BE2C (cell line): ENCODE results near the gene ZCCHC3.
"Not testable (repeated sequence)": the region's sequence is repeated elsewhere in the genome, so short reads cannot be mapped to it uniquely, and the experiment has no call there.

Experiments used
- DNase-seq: peaks from one replicate; pipeline ENCODE4 v3.0.0-alpha.2; 2020
- H3K27me3 ChIP-seq: fragments of 250-450 bp; sonication (Bioruptor Pico); 2 replicates; pipeline ENCODE4 v1.5.1; 2020; ENCODE audit warnings: mild to moderate bottlenecking
- H3K36me3 ChIP-seq: fragments of 250-450 bp; sonication (Bioruptor Pico); 2 replicates; pipeline ENCODE4 v1.5.1; 2020; ENCODE audit warnings: mild to moderate bottlenecking
- H3K4me1 ChIP-seq: fragments of 250-450 bp; sonication (Bioruptor Pico); 2 replicates; pipeline ENCODE4 v1.5.1; 2020
- H3K4me3 ChIP-seq: 2 replicates; pipeline ENCODE4 v1.5.1; 2011; ENCODE audit warnings: low read depth, low read length
- H3K9me3 ChIP-seq: fragments of 250-450 bp; sonication (Bioruptor Pico); 2 replicates; pipeline ENCODE4 v1.5.1; 2020
- TF ChIP-seq, protein P1 (sequence below): IDR thresholded peaks from 2 replicates; pipeline ENCODE4 v1.5.1; 2012; ENCODE audit warnings: mild to moderate bottlenecking, low read depth, low read length

ZCCHC3 gene

GRCh38 chr20:329851-330232 is 32.5 kb downstream of the ZCCHC3 start:
- Histone ChIP-seq H3K27me3 (no peaks in the 10 kb centered on the region), H3K36me3 (peaks cover 8% of the 10 kb centered on the region; the same call in 1 of the 2 replicates), H3K4me3 (no peak overlapping the region), H3K4me1 (peaks cover 3% of the 10 kb centered on the region), H3K9me3 (no peaks in the 10 kb centered on the region)
- no peak for DNase-seq
- TF ChIP-seq, protein P1, sequence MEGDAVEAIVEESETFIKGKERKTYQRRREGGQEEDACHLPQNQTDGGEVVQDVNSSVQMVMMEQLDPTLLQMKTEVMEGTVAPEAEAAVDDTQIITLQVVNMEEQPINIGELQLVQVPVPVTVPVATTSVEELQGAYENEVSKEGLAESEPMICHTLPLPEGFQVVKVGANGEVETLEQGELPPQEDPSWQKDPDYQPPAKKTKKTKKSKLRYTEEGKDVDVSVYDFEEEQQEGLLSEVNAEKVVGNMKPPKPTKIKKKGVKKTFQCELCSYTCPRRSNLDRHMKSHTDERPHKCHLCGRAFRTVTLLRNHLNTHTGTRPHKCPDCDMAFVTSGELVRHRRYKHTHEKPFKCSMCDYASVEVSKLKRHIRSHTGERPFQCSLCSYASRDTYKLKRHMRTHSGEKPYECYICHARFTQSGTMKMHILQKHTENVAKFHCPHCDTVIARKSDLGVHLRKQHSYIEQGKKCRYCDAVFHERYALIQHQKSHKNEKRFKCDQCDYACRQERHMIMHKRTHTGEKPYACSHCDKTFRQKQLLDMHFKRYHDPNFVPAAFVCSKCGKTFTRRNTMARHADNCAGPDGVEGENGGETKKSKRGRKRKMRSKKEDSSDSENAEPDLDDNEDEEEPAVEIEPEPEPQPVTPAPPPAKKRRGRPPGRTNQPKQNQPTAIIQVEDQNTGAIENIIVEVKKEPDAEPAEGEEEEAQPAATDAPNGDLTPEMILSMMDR: no peak

GRCh38 chr20:330233-331149 is 33.1 kb downstream of the ZCCHC3 start:
- TF ChIP-seq, protein P1: peak; percentile 78
- no peaks in the 10 kb centered on the region for H3K27me3 ChIP-seq
- H3K9me3 ChIP-seq: no peaks in the 10 kb centered on the region
- H3K4me3 ChIP-seq: no peak overlapping the region
- H3K4me1 ChIP-seq: peaks cover 3% of the 10 kb centered on the region
- DNase-seq: peak; percentile 47
- peaks cover 8% of the 10 kb centered on the region; the same call in 1 of the 2 replicates for H3K36me3 ChIP-seq

GRCh38 chr20:334578-334977 is 37.2 kb downstream of the ZCCHC3 start:
- Histone ChIP-seq H3K9me3 (no peaks in the 10 kb centered on the region), H3K27me3 (no peaks in the 10 kb centered on the region), H3K4me3 (no peak overlapping the region), H3K4me1 (peaks cover 3% of the 10 kb centered on the region), H3K36me3 (peaks cover 2% of the 10 kb centered on the region; the same call in 1 of the 2 replicates)
- TF ChIP-seq, protein P1: no peak
- DNase-seq: no peak

DNA sequence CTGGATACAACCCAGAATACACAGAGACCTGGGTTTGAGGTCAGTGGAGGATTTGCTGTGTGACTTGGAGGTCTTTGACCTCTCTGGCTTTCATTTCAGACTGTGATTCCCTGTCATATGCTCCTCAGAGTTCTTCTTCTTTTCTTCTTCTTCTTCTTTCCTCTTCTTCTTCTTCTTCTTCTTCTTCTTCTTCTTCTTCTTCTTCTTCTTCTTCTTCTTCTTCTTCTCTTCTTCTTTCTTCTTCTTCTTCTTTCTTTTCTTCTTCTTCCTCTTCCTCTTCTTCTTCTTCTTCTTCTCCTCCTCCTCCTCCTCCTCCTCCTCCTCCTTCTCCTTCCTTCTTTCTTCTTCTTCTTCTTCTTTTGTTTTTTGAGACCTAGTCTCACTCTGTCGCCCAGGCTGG is 38.7 kb downstream of the ZCCHC3 start:
- not testable (repeated sequence) for H3K36me3 ChIP-seq, H3K9me3 ChIP-seq, H3K4me3 ChIP-seq, H3K27me3 ChIP-seq, H3K4me1 ChIP-seq, DNase-seq

- H3K27me3 ChIP-seq: no peaks in the 10 kb centered on the region
- no peaks in the 10 kb centered on the region for H3K9me3 ChIP-seq
- DNase-seq: peak; percentile 33
- TF ChIP-seq, protein P1: no peak
- no peaks in the 10 kb centered on the region; the same call in 1 of the 2 replicates for H3K4me1 ChIP-seq
- H3K4me3 ChIP-seq: no peak overlapping the region
- no peaks in the 10 kb centered on the region for H3K36me3 ChIP-seq
Observed at GRCh38 chr20:341682-342081, 44.3 kb downstream of the ZCCHC3 start.

GRCh38 chr20:343107-343506 is 45.7 kb downstream of the ZCCHC3 start:
- H3K4me1 ChIP-seq: no peaks in the 10 kb centered on the region; the same call in 1 of the 2 replicates
- no peaks in the 10 kb centered on the region for H3K27me3 ChIP-seq
- TF ChIP-seq, protein P1: no peak
- no peaks in the 10 kb centered on the region for H3K36me3 ChIP-seq
- no peak for DNase-seq
- no peak overlapping the region for H3K4me3 ChIP-seq
- no peaks in the 10 kb centered on the region for H3K9me3 ChIP-seq
